ENCODE measurements around the gene TTK.
"Not testable (repeated sequence)": the region's sequence is repeated elsewhere in the genome, so short reads cannot be mapped to it uniquely, and the experiment has no call there.

DNA sequence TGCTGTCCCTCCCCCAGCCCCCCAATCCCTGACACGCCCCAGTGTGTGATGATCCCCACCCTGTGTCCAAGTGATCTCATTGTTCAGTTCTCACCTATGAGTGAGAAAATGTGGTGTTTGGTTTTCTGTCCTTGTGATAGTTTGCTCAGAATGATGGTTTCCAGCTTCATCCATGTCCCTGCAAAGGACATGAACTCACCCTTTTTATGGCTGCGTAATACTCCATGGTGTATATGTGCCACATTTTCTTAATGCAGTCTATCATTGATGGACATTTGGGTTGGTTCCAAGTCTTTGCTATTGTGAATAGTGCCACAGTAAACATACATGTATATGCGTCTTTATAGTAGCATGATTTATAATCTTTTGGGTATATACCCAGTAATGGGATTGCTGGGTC lies 43.8 kb downstream of the TTK start:
- TF ChIP-seq POLR2A, POLR2AphosphoS5 (IDR thresholded peaks at IDR 0.05): not testable (repeated sequence)
- TF ChIP-seq, protein P1, sequence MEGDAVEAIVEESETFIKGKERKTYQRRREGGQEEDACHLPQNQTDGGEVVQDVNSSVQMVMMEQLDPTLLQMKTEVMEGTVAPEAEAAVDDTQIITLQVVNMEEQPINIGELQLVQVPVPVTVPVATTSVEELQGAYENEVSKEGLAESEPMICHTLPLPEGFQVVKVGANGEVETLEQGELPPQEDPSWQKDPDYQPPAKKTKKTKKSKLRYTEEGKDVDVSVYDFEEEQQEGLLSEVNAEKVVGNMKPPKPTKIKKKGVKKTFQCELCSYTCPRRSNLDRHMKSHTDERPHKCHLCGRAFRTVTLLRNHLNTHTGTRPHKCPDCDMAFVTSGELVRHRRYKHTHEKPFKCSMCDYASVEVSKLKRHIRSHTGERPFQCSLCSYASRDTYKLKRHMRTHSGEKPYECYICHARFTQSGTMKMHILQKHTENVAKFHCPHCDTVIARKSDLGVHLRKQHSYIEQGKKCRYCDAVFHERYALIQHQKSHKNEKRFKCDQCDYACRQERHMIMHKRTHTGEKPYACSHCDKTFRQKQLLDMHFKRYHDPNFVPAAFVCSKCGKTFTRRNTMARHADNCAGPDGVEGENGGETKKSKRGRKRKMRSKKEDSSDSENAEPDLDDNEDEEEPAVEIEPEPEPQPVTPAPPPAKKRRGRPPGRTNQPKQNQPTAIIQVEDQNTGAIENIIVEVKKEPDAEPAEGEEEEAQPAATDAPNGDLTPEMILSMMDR (IDR thresholded peaks at IDR 0.05), result not testable (repeated sequence)

Data from gastroesophageal sphincter (tissue), 3 donors.